H9 (cell line): ENCODE results near the gene TENM4. TPM values are rescaled to one million over a fixed set of nuclear protein-coding genes. Genes with fewer than 3 reads are reported as not detected.

Source experiments
- DNase-seq: peaks from one replicate; pipeline ENCODE4 v3.0.0-alpha.2; 2017
- H2AFZ ChIP-seq: one replicate; pipeline ENCODE4 v1.6.1; 2013; ENCODE audit warnings: mild to moderate bottlenecking, low read length, control low read depth, moderate library complexity
- H2AK5ac ChIP-seq: 2 replicates; pipeline ENCODE4 v1.6.1; 2013; ENCODE audit warnings: low read length, control low read depth, mixed read lengths; ENCODE audit not compliant: insufficient read length
- H2BK120ac ChIP-seq: one replicate; pipeline ENCODE4 v1.6.1; 2013; ENCODE audit warnings: low read depth, mild to moderate bottlenecking, low read length, control low read depth, inconsistent platforms; ENCODE audit not compliant: poor library complexity, severe bottlenecking
- H2BK12ac ChIP-seq: 2 replicates; pipeline ENCODE4 v1.6.1; 2013; ENCODE audit warnings: low read length, control low read depth, mixed read lengths, low read depth; ENCODE audit not compliant: insufficient read length
- H2BK15ac ChIP-seq: 2 replicates; pipeline ENCODE4 v1.6.1; 2013; ENCODE audit warnings: low read depth, low read length, control low read depth
- H2BK20ac ChIP-seq: one replicate; pipeline ENCODE4 v1.6.1; 2013; ENCODE audit warnings: low read depth, mild to moderate bottlenecking, low read length, control low read depth, inconsistent platforms; ENCODE audit not compliant: poor library complexity, severe bottlenecking
- H2BK5ac ChIP-seq: 2 replicates; pipeline ENCODE4 v1.6.1; 2013; ENCODE audit warnings: low read length, control low read depth, mixed read lengths; ENCODE audit not compliant: insufficient read length
- H3K14ac ChIP-seq: 2 replicates; pipeline ENCODE4 v1.6.1; 2013; ENCODE audit warnings: low read length, control low read depth; ENCODE audit not compliant: insufficient read depth
- H3K18ac ChIP-seq: 2 replicates; pipeline ENCODE4 v1.6.1; 2013; ENCODE audit warnings: low read depth, mild to moderate bottlenecking, mixed read lengths, low read length, control low read depth; ENCODE audit not compliant: insufficient read length
- H3K23ac ChIP-seq: 2 replicates; pipeline ENCODE4 v1.6.1; 2013; ENCODE audit warnings: low read length, control low read depth, mixed read lengths, low read depth; ENCODE audit not compliant: insufficient read length
- H3K23me2 ChIP-seq: 2 replicates; pipeline ENCODE4 v1.6.1; 2013; ENCODE audit warnings: low read depth, mild to moderate bottlenecking, mixed read lengths, low read length, control low read depth; ENCODE audit not compliant: insufficient read length, poor library complexity, severe bottlenecking
- H3K27ac ChIP-seq: 2 replicates; pipeline ENCODE4 v1.5.1; 2013; ENCODE audit warnings: low read length, control low read depth, mixed read lengths, low read depth; ENCODE audit not compliant: insufficient read length
- H3K27me3 ChIP-seq: 2 replicates; pipeline ENCODE4 v1.6.1; 2013; ENCODE audit warnings: low read length, control low read depth, inconsistent platforms; ENCODE audit not compliant: insufficient read depth
- H3K4ac ChIP-seq: 2 replicates; pipeline ENCODE4 v1.6.1; 2013; ENCODE audit warnings: low read depth, mild to moderate bottlenecking, control low read depth, inconsistent platforms, low read length, moderate library complexity
- H3K4me1 ChIP-seq: 2 replicates; pipeline ENCODE4 v1.6.1; 2013; ENCODE audit warnings: low read length, control low read depth, inconsistent platforms; ENCODE audit not compliant: insufficient read depth
- H3K4me2 ChIP-seq: 2 replicates; pipeline ENCODE4 v1.6.1; 2013; ENCODE audit warnings: low read length, control low read depth, mixed read lengths; ENCODE audit not compliant: insufficient read length, insufficient read depth
- H3K56ac ChIP-seq: 2 replicates; pipeline ENCODE4 v1.6.1; 2013; ENCODE audit warnings: low read depth, mild to moderate bottlenecking, mixed read lengths, low read length, control low read depth; ENCODE audit not compliant: insufficient read length
- H3K79me1 ChIP-seq: 2 replicates; pipeline ENCODE4 v1.6.1; 2013; ENCODE audit warnings: low read depth, mild to moderate bottlenecking, moderate library complexity, low read length, control low read depth, inconsistent platforms; ENCODE audit not compliant: insufficient read depth, poor library complexity, severe bottlenecking
- H3K79me2 ChIP-seq: 2 replicates; pipeline ENCODE4 v1.6.1; 2013; ENCODE audit warnings: low read length, control low read depth, inconsistent platforms; ENCODE audit not compliant: insufficient read depth
- H3K9ac ChIP-seq: 2 replicates; pipeline ENCODE4 v1.6.1; 2013; ENCODE audit warnings: low read length, control low read depth, mixed read lengths; ENCODE audit not compliant: insufficient read length; ENCODE audit errors: extremely low read depth
- H3K9me3 ChIP-seq: one replicate; pipeline ENCODE4 v1.6.1; 2013; ENCODE audit warnings: low read depth, low read length, inconsistent platforms; ENCODE audit not compliant: control insufficient read depth
- H3T11ph ChIP-seq: one replicate; pipeline ENCODE4 v1.6.1; 2013; ENCODE audit warnings: mild to moderate bottlenecking, low read length, control low read depth, inconsistent platforms
- H4K20me1 ChIP-seq: one replicate; pipeline ENCODE4 v1.6.1; 2013; ENCODE audit not compliant: control insufficient read depth, insufficient read length, insufficient read depth
- H4K5ac ChIP-seq: 2 replicates; pipeline ENCODE4 v1.6.1; 2013; ENCODE audit warnings: low read depth, mild to moderate bottlenecking, mixed read lengths, low read length, control low read depth; ENCODE audit not compliant: insufficient read length
- H4K8ac ChIP-seq: replicated peaks from 2 replicates; pipeline ENCODE4 v1.6.1; 2013; ENCODE audit warnings: low read length, control low read depth, mixed read lengths, low read depth; ENCODE audit not compliant: insufficient read length
- H4K91ac ChIP-seq: 2 replicates; pipeline ENCODE4 v1.6.1; 2013; ENCODE audit warnings: low read depth, mild to moderate bottlenecking, moderate library complexity, mixed read lengths, low read length, control low read depth; ENCODE audit not compliant: insufficient read length
- H3K27ac Mint-ChIP-seq, 3 experiments: 2 replicates in 2 of 3; 3 replicates in 1 of 3; pipeline ENCODE4 v1.8.0; 2020 to 2021; ENCODE audit warnings: mixed read lengths in 3 of 3, mild to moderate bottlenecking in 1 of 3, moderate library complexity in 1 of 3
- H3K27me3 Mint-ChIP-seq: 2 replicates; pipeline ENCODE4 v1.8.0; 2021; ENCODE audit warnings: low read depth, mild to moderate bottlenecking, moderate library complexity, mixed read lengths
- H3K36me3 Mint-ChIP-seq, 3 experiments: 2 replicates in 2 of 3; 3 replicates in 1 of 3; pipeline ENCODE4 v1.8.0; 2020 to 2021; ENCODE audit warnings: low read depth in 3 of 3, mixed read lengths in 3 of 3; ENCODE audit not compliant: insufficient read depth in 1 of 3
- H3K4me1 Mint-ChIP-seq, 2 experiments: 2 replicates each; pipeline ENCODE4 v1.8.0; 2020; ENCODE audit warnings: mixed read lengths in 2 of 2
- H3K4me3 Mint-ChIP-seq, 2 experiments: 2 replicates in 1 of 2; 3 replicates in 1 of 2; pipeline ENCODE4 v1.8.0; 2020 to 2021; ENCODE audit warnings: mild to moderate bottlenecking in 2 of 2, mixed read lengths in 2 of 2, moderate library complexity in 1 of 2
- H3K9me3 Mint-ChIP-seq, 2 experiments: 2 replicates in 1 of 2; 3 replicates in 1 of 2; pipeline ENCODE4 v1.8.0; 2020; ENCODE audit warnings: mild to moderate bottlenecking in 2 of 2, mixed read lengths in 2 of 2, moderate library complexity in 1 of 2
- CTCF ChIP-seq: fragments of 200-600 bp; sonication (generic); conservative IDR thresholded peaks from 3 replicates; pipeline ENCODE4 v1.8.0; 2021; ENCODE audit warnings: antibody characterized with exemption, mild to moderate bottlenecking
- WGBS: extraction: QIAGEN DNeasy Blood & Tissue Kit; methylation state at CpG from one replicate; pipeline ENCODE4 v1.1.7; 2013; ENCODE audit warnings: missing lambda C conversion rate, low lambda C conversion rate, mixed read lengths; ENCODE audit not compliant: insufficient read length; ENCODE audit errors: extremely low coverage; 5-methylcytosine and 5-hydroxymethylcytosine counted together
- total RNA-seq: library from RNA; stranded (reverse); gene quantifications from 2 replicates; pipeline ENCODE4 v1.2.1, GENCODE V29; 2021

TENM4 gene
- total RNA-seq, 1 experiment from 2014 or later = 4.6 TPM

- Histone ChIP-seq H3K9me3 (no peaks in the 10 kb centered on the region), H3K4ac (no peak overlapping the region), H3K23me2 (no peaks in the 10 kb centered on the region), H3K27ac (no peak overlapping the region), H2AFZ (no peak overlapping the region), H2BK15ac (no peak overlapping the region), H3K27me3 (no peaks in the 10 kb centered on the region), H4K8ac (no peak overlapping the region), H3K79me2 (no peaks in the 10 kb centered on the region), H2BK120ac (no peak overlapping the region), H3K4me2 (no peak overlapping the region), H3K9ac (no peak overlapping the region), H3K18ac (no peak overlapping the region), H4K20me1 (no peaks in the 10 kb centered on the region), H4K91ac (no peak overlapping the region), H2BK12ac (no peak overlapping the region), H3K4me1 (no peaks in the 10 kb centered on the region), H3T11ph (no peak overlapping the region), H2BK5ac (no peak overlapping the region), H4K5ac (no peak overlapping the region), H3K79me1 (no peaks in the 10 kb centered on the region), H2BK20ac (no peak overlapping the region), H3K56ac (no peak overlapping the region), H3K14ac (no peak overlapping the region), H3K23ac (no peak overlapping the region), H2AK5ac (no peak overlapping the region)
- no peak for TF ChIP-seq CTCF
- no peak overlapping the region for H3K4me3 Mint-ChIP-seq
- no peaks in the 10 kb centered on the region for H3K36me3 Mint-ChIP-seq
- H3K4me1 Mint-ChIP-seq = no peaks in the 10 kb centered on the region; a peak in 1 of 4 replicates
- no CpG with 5 or more reads among the region's 5 CpGs for WGBS
- DNase-seq = no peak
- H3K9me3 Mint-ChIP-seq = no peaks in the 10 kb centered on the region
- no peak overlapping the region for H3K27ac Mint-ChIP-seq
- no peaks in the 10 kb centered on the region; the same call in 1 of the 2 replicates for H3K27me3 Mint-ChIP-seq
Measured at GRCh38 chr11:78901831-78902230, 539.0 kb downstream of the TENM4 start.
